ENCODE results near the gene GULP1.

Gene GULP1

GRCh38 chr2:188326290-188326668, 34.6 kb downstream of the GULP1 start:
- H3F3A ChIP-seq (ENCODE audit: control insufficient read depth, insufficient read depth), result no peaks in the 10 kb centered on the region
- no peaks in the 10 kb centered on the region for H3K27me3 ChIP-seq (ENCODE audit: control insufficient read depth, low read length)
- no peaks in the 10 kb centered on the region for H3K9me3 ChIP-seq (ENCODE audit: control insufficient read depth, insufficient read depth, low read length)
- no peak overlapping the region for H3K27ac ChIP-seq (ENCODE audit: low read depth, low read length)
- no peaks in the 10 kb centered on the region for H3K9me2 ChIP-seq (replicated peaks; ENCODE audit: control insufficient read depth, low read length)
- no peak overlapping the region for H3K4me2 ChIP-seq (ENCODE audit: low read length)
- H3K79me2 ChIP-seq (ENCODE audit: control insufficient read depth, low read length), result no peaks in the 10 kb centered on the region
- no peaks in the 10 kb centered on the region for H4K20me1 ChIP-seq (ENCODE audit: control insufficient read depth, insufficient read depth, low read depth, low read length)
- TF ChIP-seq CTCF (IDR thresholded peaks at IDR 0.05; ENCODE audit: low read depth, low read length, poor library complexity, severe bottlenecking), result no peak
- no peak for TF ChIP-seq EZH2phosphoT487 (IDR thresholded peaks at IDR 0.05; ENCODE audit: borderline replicate concordance, low read length)
- no peaks in the 10 kb centered on the region for H3K4me1 ChIP-seq (ENCODE audit: control insufficient read depth, low read length)
- no peak overlapping the region for H3K4me3 ChIP-seq (ENCODE audit: low read length)
- H3K36me3 ChIP-seq (ENCODE audit: control insufficient read depth, low read length), result no peaks in the 10 kb centered on the region

GRCh38 chr2:188326669-188327301, 35.1 kb downstream of the GULP1 start:
- no peak overlapping the region for H3K4me2 ChIP-seq (ENCODE audit: low read length)
- H3K27ac ChIP-seq (ENCODE audit: low read depth, low read length), result no peak overlapping the region

GRCh38 chr2:188327518-188328213, 36.0 kb downstream of the GULP1 start:
- Histone ChIP-seq H3K36me3 (ENCODE audit: control insufficient read depth, low read length) (no peaks in the 10 kb centered on the region), H3K4me2 (ENCODE audit: low read length) (no peak overlapping the region), H3K4me1 (ENCODE audit: control insufficient read depth, low read length) (no peaks in the 10 kb centered on the region), H3K9me2 (replicated peaks; ENCODE audit: control insufficient read depth, low read length) (no peaks in the 10 kb centered on the region), H3K27me3 (ENCODE audit: control insufficient read depth, low read length) (no peaks in the 10 kb centered on the region), H4K20me1 (ENCODE audit: control insufficient read depth, insufficient read depth, low read depth, low read length) (no peaks in the 10 kb centered on the region), H3K4me3 (ENCODE audit: low read length) (no peak overlapping the region), H3K9me3 (ENCODE audit: control insufficient read depth, insufficient read depth, low read length) (no peaks in the 10 kb centered on the region), H3K79me2 (ENCODE audit: control insufficient read depth, low read length) (no peaks in the 10 kb centered on the region), H3F3A (ENCODE audit: control insufficient read depth, insufficient read depth) (no peaks in the 10 kb centered on the region), H3K27ac (ENCODE audit: low read depth, low read length) (no peak overlapping the region)
- TF ChIP-seq EZH2phosphoT487 (IDR thresholded peaks at IDR 0.05; ENCODE audit: borderline replicate concordance, low read length) (no peak), CTCF (IDR thresholded peaks at IDR 0.05; ENCODE audit: low read depth, low read length, poor library complexity, severe bottlenecking) (no peak)

More at GRCh38 chr2:188326669-188327301, 35.1 kb downstream of the GULP1 start:
- Histone ChIP-seq H3K9me2 (replicated peaks; ENCODE audit: control insufficient read depth, low read length) (no peaks in the 10 kb centered on the region), H3K4me3 (ENCODE audit: low read length) (no peak overlapping the region), H4K20me1 (ENCODE audit: control insufficient read depth, insufficient read depth, low read depth, low read length) (no peaks in the 10 kb centered on the region), H3F3A (ENCODE audit: control insufficient read depth, insufficient read depth) (no peaks in the 10 kb centered on the region), H3K79me2 (ENCODE audit: control insufficient read depth, low read length) (no peaks in the 10 kb centered on the region), H3K9me3 (ENCODE audit: control insufficient read depth, insufficient read depth, low read length) (no peaks in the 10 kb centered on the region), H3K36me3 (ENCODE audit: control insufficient read depth, low read length) (no peaks in the 10 kb centered on the region), H3K27me3 (ENCODE audit: control insufficient read depth, low read length) (no peaks in the 10 kb centered on the region), H3K4me1 (ENCODE audit: control insufficient read depth, low read length) (no peaks in the 10 kb centered on the region)
- no peak for TF ChIP-seq CTCF (IDR thresholded peaks at IDR 0.05; ENCODE audit: low read depth, low read length, poor library complexity, severe bottlenecking)
- no peak for TF ChIP-seq EZH2phosphoT487 (IDR thresholded peaks at IDR 0.05; ENCODE audit: borderline replicate concordance, low read length)
